HCT116 (cell line): Measurements from ENCODE around the gene RTN4.

Experiments used
- CTCF ChIP-seq, 3 experiments: fragments of 200-600 bp in 1 of 3; sonication (generic) in 1 of 3; IDR thresholded peaks in 2 of 3; conservative IDR thresholded peaks in 1 of 3; 2 replicates each; pipeline ENCODE4 v1.5.1; 2012 to 2017; ENCODE audit warnings: low read depth in 2 of 3, low read length in 2 of 3, antibody characterized with exemption in 1 of 3, borderline replicate concordance in 1 of 3, control low read depth in 1 of 3, mild to moderate bottlenecking in 1 of 3, mixed read lengths in 1 of 3, mixed run types in 1 of 3, moderate library complexity in 1 of 3; ENCODE audit not compliant: insufficient read depth in 1 of 3
- FOSL1 ChIP-seq: IDR thresholded peaks from 2 replicates; pipeline ENCODE4 v1.6.1; 2012; ENCODE audit warnings: low read depth
- MAX ChIP-seq: IDR thresholded peaks from 2 replicates; pipeline ENCODE4 v1.6.1; 2012
- TCF7L2 ChIP-seq: IDR thresholded peaks from 2 replicates; pipeline ENCODE4 v1.7.0; 2011; ENCODE audit warnings: borderline replicate concordance, inconsistent platforms; ENCODE audit not compliant: insufficient read depth, insufficient read length; ENCODE audit errors: extremely low read depth
- ZFX ChIP-seq: fragments of 450-650 bp; IDR thresholded peaks from 2 replicates; pipeline ENCODE4 v1.6.1; 2017
- ZNF274 ChIP-seq: fragments of 200-500 bp; sonication (Bioruptor generic); IDR thresholded peaks from 2 replicates; pipeline ENCODE4 v1.6.1; 2014; ENCODE audit warnings: mild to moderate bottlenecking, low read depth, low read length, inconsistent platforms

GRCh38 chr2:55048508-55049042, 1.7 kb downstream of the RTN4 start:
- TF ChIP-seq ZNF274 (no peak), CTCF (IDR thresholded peaks at IDR 0.05 in 2 of 3, conservative IDR thresholded peaks at IDR 0.05 in 1 of 3; ENCODE audit: borderline replicate concordance in 1 of 3, insufficient read depth in 1 of 3, low read depth in 2 of 3, low read length in 2 of 3) (no peak), TCF7L2 (no peak), MAX (peak; percentile 25; the same call in 1 of the 2 replicates), ZFX (no peak), FOSL1 (no peak)
